Liver (tissue), 9 donors: ENCODE data around the gene TMEM254. TPM values are rescaled to one million over a fixed set of nuclear protein-coding genes. Genes with fewer than 3 reads are reported as not detected.

Experiments used
- DNase-seq: peaks from one replicate; pipeline ENCODE4 v3.0.0-alpha.2; 2017; ENCODE audit warnings: low spot score
- H3K27ac ChIP-seq, 2 donors: one replicate each; pipeline ENCODE4 v1.7.0; 2013; ENCODE audit warnings: inconsistent platforms in 2 of 2, low read length in 2 of 2, control low read depth in 1 of 2, low read depth in 1 of 2, mild to moderate bottlenecking in 1 of 2
- H3K27me3 ChIP-seq, 4 donors: one replicate each; pipeline versions ENCODE4 v1.6.1 to v1.7.0; 2013; ENCODE audit warnings: low read length in 3 of 4, inconsistent platforms in 1 of 4, mild to moderate bottlenecking in 1 of 4, moderate library complexity in 1 of 4; ENCODE audit not compliant: control insufficient read depth in 4 of 4, insufficient read depth in 4 of 4
- H3K36me3 ChIP-seq, 4 donors: one replicate each; pipeline versions ENCODE4 v1.6.1 to v1.7.0; 2013; ENCODE audit warnings: low read length in 3 of 4, mild to moderate bottlenecking in 3 of 4, low read depth in 1 of 4, moderate library complexity in 1 of 4; ENCODE audit not compliant: control insufficient read depth in 4 of 4, insufficient read depth in 3 of 4
- H3K4me1 ChIP-seq, 4 donors: one replicate each; pipeline versions ENCODE4 v1.6.1 to v1.7.0; 2013; ENCODE audit warnings: low read length in 3 of 4, mild to moderate bottlenecking in 3 of 4, moderate library complexity in 1 of 4; ENCODE audit not compliant: control insufficient read depth in 4 of 4, insufficient read depth in 4 of 4
- H3K4me3 ChIP-seq, 3 donors: one replicate each; pipeline versions ENCODE4 v1.6.1 to v1.7.0; 2013; ENCODE audit warnings: low read length in 3 of 3, control low read depth in 1 of 3, low read depth in 1 of 3, mild to moderate bottlenecking in 1 of 3
- H3K9ac ChIP-seq, 2 donors: one replicate each; pipeline ENCODE4 v1.7.0; 2013; ENCODE audit warnings: low read length in 2 of 2, mild to moderate bottlenecking in 2 of 2, moderate library complexity in 2 of 2, control low read depth in 1 of 2, low read depth in 1 of 2
- H3K9me3 ChIP-seq, 4 donors: one replicate each; pipeline versions ENCODE4 v1.6.1 to v1.7.0; 2013; ENCODE audit warnings: low read length in 3 of 4; ENCODE audit not compliant: control insufficient read depth in 4 of 4
- ATF3 ChIP-seq: IDR thresholded peaks from 2 replicates; pipeline ENCODE4 v1.6.1; 2016; ENCODE audit warnings: antibody characterized with exemption
- CTCF ChIP-seq: fragments of 150-350 bp; IDR thresholded peaks from 2 replicates; pipeline ENCODE4 v1.5.1; 2017; ENCODE audit warnings: improper control_type of control experiment, low read depth, low read length; ENCODE audit not compliant: missing input control
- FOXA1 ChIP-seq: IDR thresholded peaks from 2 replicates; pipeline ENCODE4 v1.6.1; 2016; ENCODE audit warnings: antibody characterized with exemption
- FOXA2 ChIP-seq: IDR thresholded peaks from 2 replicates; pipeline ENCODE4 v1.6.1; 2016; ENCODE audit warnings: antibody characterized with exemption
- GABPA ChIP-seq, 2 donors: IDR thresholded peaks in 1 of 2; conservative IDR thresholded peaks in 1 of 2; 2 replicates each; pipeline ENCODE4 v1.6.1; 2016; ENCODE audit warnings: antibody characterized with exemption in 2 of 2, mild to moderate bottlenecking in 1 of 2, moderate library complexity in 1 of 2
- HNF4A ChIP-seq, 2 donors: conservative IDR thresholded peaks; 2 replicates each; pipeline ENCODE4 v1.6.1; 2016; ENCODE audit warnings: antibody characterized with exemption in 2 of 2, mild to moderate bottlenecking in 2 of 2
- HNF4G ChIP-seq: IDR thresholded peaks from 2 replicates; pipeline ENCODE4 v1.6.1; 2016; ENCODE audit warnings: antibody characterized with exemption
- JUND ChIP-seq, 2 donors: IDR thresholded peaks; 2 replicates each; pipeline ENCODE4 v1.6.1; 2016; ENCODE audit warnings: antibody characterized with exemption in 2 of 2
- MAX ChIP-seq: IDR thresholded peaks from 2 replicates; pipeline ENCODE4 v1.6.1; 2016; ENCODE audit warnings: antibody characterized with exemption
- NR2F2 ChIP-seq: IDR thresholded peaks from 2 replicates; pipeline ENCODE4 v1.6.1; 2016; ENCODE audit warnings: antibody characterized with exemption
- RAD21 ChIP-seq, 2 donors: IDR thresholded peaks; 2 replicates each; pipeline ENCODE4 v1.6.1; 2016; ENCODE audit warnings: antibody characterized with exemption in 2 of 2, mild to moderate bottlenecking in 2 of 2
- REST ChIP-seq: IDR thresholded peaks from 2 replicates; pipeline ENCODE4 v1.6.1; 2016; ENCODE audit warnings: antibody characterized with exemption, mild to moderate bottlenecking
- RXRA ChIP-seq, 2 donors: IDR thresholded peaks; 2 replicates each; pipeline ENCODE4 v1.6.1; 2017 to 2018; ENCODE audit warnings: antibody characterized with exemption in 2 of 2, mild to moderate bottlenecking in 1 of 2
- TAF1 ChIP-seq: conservative IDR thresholded peaks from 2 replicates; pipeline ENCODE4 v1.6.1; 2016; ENCODE audit warnings: antibody characterized with exemption, mild to moderate bottlenecking
- YY1 ChIP-seq: IDR thresholded peaks from 2 replicates; pipeline ENCODE4 v1.6.1; 2016; ENCODE audit warnings: antibody characterized with exemption, mild to moderate bottlenecking
- ZBTB33 ChIP-seq: IDR thresholded peaks from 2 replicates; pipeline ENCODE4 v1.6.1; 2016; ENCODE audit warnings: antibody characterized with exemption
- WGBS: extraction: QIAGEN DNeasy Blood & Tissue Kit; methylation state at CpG from one replicate; pipeline ENCODE4 v1.1.7; 2013; 5-methylcytosine and 5-hydroxymethylcytosine counted together
- polyA plus RNA-seq, 2 donors: library from polyadenylated mRNA; stranded (reverse) in 1 of 2; unstranded in 1 of 2; fragments of 200-250 nt in 1 of 2; fragments of >200 nt in 1 of 2; fragmentation: Nextera tagmentation in 1 of 2; extraction: Ambion mirVana in 1 of 2; gene quantifications; one replicate each; pipeline versions ENCODE4 v1.2.1 to v1.2.3, GENCODE V29; 2013 to 2015
- total RNA-seq, 2 donors: library from RNA; depleted of rRNA; stranded (reverse); fragments of >200 nt; gene quantifications; one replicate each; pipeline ENCODE4 v1.2.3, GENCODE V29; 2014
- donor health status: healthy.
- donor health status: healthy.
- donor health status: healthy.
- donor health status: healthy.
- donor health status: healthy.

The TMEM254 gene
- total and polyA plus RNA-seq, 4 donors = 10.0 to 33.2 (median 20.7) TPM

- H3K4me1 ChIP-seq = peaks cover 3 to 16% (median 13%) of the 10 kb centered on the region in 4 donors
- peak overlapping the region; percentile 45 to 77 for H3K27ac ChIP-seq
- H3K9ac ChIP-seq = peak overlapping the region; percentile 57 to 87
- peaks cover 0 to 14% (median 5%) of the 10 kb centered on the region in 4 donors for H3K36me3 ChIP-seq
- no peaks in the 10 kb centered on the region for H3K27me3 ChIP-seq
- TF ChIP-seq JUND (IDR thresholded peaks at IDR 0.05) = no peak
- TF ChIP-seq TAF1 = no peak
- TF ChIP-seq HNF4G = no peak
- no peak for TF ChIP-seq FOXA1
- TF ChIP-seq CTCF = no peak
- no peak for TF ChIP-seq MAX
- TF ChIP-seq GABPA (IDR thresholded peaks at IDR 0.05 in 1 of 2, conservative IDR thresholded peaks at IDR 0.05 in 1 of 2) = no peak
- H3K9me3 ChIP-seq = no peaks in the 10 kb centered on the region
- peak overlapping the region; percentile 71 to 96 (median 93) for H3K4me3 ChIP-seq
- DNase-seq = no peak
- 2% methylated on average over 12 of the region's 12 CpGs for WGBS
These were observed 851 bp downstream of the TMEM254 start for GRCh38 chr10:80079312-80079719.

- H3K36me3 ChIP-seq = peaks cover 0 to 17% (median 7%) of the 10 kb centered on the region in 4 donors
- peaks cover 3 to 16% (median 13%) of the 10 kb centered on the region in 4 donors for H3K4me1 ChIP-seq
- no peaks in the 10 kb centered on the region for H3K27me3 ChIP-seq
- no peak overlapping the region for H3K9ac ChIP-seq
- TF ChIP-seq NR2F2 (no peak), FOXA2 (no peak), ATF3 (no peak), RAD21 (IDR thresholded peaks at IDR 0.05) (no peak), JUND (IDR thresholded peaks at IDR 0.05) (no peak), CTCF (no peak), REST (no peak), TAF1 (no peak), YY1 (no peak), MAX (no peak), ZBTB33 (no peak), HNF4G (no peak), RXRA (IDR thresholded peaks at IDR 0.05) (no peak), HNF4A (conservative IDR thresholded peaks at IDR 0.05) (no peak)
- no peak for DNase-seq
- H3K9me3 ChIP-seq = no peaks in the 10 kb centered on the region
- H3K4me3 ChIP-seq = no peak overlapping the region
- H3K27ac ChIP-seq = no peak overlapping the region
- 95% methylated on average over 9 of the region's 9 CpGs for WGBS
These were observed 2.6 kb downstream of the TMEM254 start for GRCh38 chr10:80081026-80081425.
